ENCODE results near the gene WDR5.

Gene WDR5

DNA sequence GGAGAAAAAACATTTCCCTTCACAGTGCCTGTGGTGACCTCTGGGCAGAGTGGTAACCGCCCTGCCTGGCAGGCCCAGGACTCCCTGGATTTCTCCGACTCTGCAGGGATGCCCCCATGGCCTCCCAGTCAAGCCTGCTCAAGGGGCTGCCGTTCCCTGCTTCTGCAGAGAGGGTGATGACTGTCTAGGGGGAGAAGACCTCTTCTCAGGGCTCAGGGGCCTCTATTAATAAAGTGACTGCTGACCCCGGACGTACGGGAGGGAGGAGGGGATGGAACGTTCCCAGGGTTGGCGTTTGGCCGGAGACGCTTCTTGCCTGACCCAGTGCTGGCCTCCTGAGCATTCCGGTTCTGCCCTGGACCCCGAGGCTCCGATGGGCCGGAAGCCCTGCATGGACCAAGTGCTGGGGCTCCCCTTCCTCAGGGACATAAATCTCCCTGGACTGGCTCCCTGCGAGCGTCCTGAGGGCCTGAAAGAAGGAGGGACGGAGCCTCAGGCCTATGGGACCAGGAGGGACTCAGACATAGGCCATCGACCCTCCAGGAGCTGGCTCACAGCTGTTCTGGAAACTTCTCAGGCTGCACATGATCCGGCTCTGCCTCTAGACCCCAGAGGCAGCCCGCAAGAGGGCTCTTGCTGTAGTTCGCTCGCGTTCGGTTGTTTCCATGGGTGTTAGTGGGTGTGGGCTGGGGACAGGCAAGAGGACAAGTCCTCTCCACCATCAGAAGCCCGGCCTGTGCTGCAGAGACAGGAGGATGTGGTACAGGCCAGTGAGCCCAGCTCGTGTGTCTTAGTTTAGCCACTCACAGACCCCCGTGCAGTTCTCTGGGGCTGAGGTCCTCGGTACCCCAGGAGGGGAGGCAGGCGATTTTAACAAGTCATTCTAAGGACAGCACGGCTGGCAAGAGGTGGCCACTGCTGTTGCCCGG lies 36.6 kb downstream of the WDR5 start:
- Histone ChIP-seq H3K27me3 (ENCODE audit: insufficient read depth, low read depth) (peaks cover 9% of the 10 kb centered on the region; the same call in 1 of the 2 replicates), H3K27ac (no peak overlapping the region), H3K4me1 (ENCODE audit: low read depth, poor library complexity, severe bottlenecking) (peaks cover 7% of the 10 kb centered on the region), H3K79me2 (ENCODE audit: insufficient read depth, low read depth) (no peaks in the 10 kb centered on the region), H3K4me2 (no peak overlapping the region), H3K9ac (no peak overlapping the region), H3K4me3 (IDR thresholded peaks at IDR 0.05; ENCODE audit: insufficient read depth, low read depth, low read length) (no peak overlapping the region), H3K36me3 (ENCODE audit: insufficient read depth) (no peaks in the 10 kb centered on the region), H2AFZ (ENCODE audit: low read depth) (no peak overlapping the region), H4K20me1 (ENCODE audit: insufficient read depth) (no peaks in the 10 kb centered on the region)
- TF ChIP-seq, protein P1, sequence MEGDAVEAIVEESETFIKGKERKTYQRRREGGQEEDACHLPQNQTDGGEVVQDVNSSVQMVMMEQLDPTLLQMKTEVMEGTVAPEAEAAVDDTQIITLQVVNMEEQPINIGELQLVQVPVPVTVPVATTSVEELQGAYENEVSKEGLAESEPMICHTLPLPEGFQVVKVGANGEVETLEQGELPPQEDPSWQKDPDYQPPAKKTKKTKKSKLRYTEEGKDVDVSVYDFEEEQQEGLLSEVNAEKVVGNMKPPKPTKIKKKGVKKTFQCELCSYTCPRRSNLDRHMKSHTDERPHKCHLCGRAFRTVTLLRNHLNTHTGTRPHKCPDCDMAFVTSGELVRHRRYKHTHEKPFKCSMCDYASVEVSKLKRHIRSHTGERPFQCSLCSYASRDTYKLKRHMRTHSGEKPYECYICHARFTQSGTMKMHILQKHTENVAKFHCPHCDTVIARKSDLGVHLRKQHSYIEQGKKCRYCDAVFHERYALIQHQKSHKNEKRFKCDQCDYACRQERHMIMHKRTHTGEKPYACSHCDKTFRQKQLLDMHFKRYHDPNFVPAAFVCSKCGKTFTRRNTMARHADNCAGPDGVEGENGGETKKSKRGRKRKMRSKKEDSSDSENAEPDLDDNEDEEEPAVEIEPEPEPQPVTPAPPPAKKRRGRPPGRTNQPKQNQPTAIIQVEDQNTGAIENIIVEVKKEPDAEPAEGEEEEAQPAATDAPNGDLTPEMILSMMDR (conservative IDR thresholded peaks at IDR 0.05; ENCODE audit: low read depth, low read length): no peak

DNA sequence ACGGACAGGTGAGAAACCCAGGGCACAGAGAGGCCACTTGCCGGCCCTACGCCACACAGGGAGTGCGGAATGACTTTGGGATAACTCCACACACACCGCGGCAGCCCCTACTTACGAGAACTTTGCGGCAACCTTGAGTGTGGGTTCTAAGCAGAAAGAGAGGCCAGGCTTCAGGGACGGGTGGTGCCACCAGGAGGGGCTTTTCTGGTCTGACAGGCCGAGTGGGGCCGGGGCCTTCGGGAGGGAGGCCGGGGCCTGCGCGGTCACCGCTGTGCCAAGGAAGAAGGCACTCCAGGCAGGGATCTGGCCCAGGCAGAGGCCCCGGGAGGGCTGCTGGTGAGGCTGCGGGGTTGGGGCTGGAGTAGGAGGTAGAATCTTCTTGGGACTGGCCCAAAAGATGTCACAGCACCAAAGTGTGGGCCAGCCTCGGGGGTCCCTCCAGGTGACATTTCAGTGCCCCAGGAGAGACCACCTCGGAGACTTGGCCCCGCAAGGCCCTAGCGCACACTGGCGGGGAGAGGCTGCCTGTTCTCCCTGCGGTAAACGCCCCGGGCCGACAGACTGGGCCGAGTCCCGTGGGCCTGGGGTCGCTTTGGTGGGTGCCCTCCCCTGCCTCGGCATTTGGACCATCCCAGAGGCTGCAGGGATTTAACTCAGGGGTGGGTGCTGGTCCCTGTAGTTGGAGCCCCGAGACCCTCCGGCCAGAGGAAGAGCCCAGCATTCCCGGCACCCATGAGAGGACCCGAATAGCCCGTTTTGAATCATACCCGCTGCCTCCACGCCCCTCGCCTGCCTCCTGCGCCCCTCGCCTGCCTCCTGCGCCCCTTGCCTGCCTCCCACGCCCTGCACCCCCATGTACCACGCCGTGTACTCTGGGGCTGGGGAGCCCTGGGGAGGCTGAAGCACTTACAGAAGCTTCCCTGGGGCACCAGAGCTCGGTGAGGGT lies 37.5 kb downstream of the WDR5 start:
- Histone ChIP-seq H3K36me3 (ENCODE audit: insufficient read depth) (no peaks in the 10 kb centered on the region), H3K79me2 (ENCODE audit: insufficient read depth, low read depth) (no peaks in the 10 kb centered on the region), H3K27me3 (ENCODE audit: insufficient read depth, low read depth) (peaks cover 14% of the 10 kb centered on the region; the same call in 1 of the 2 replicates), H2AFZ (ENCODE audit: low read depth) (no peak overlapping the region), H4K20me1 (ENCODE audit: insufficient read depth) (no peaks in the 10 kb centered on the region), H3K4me3 (IDR thresholded peaks at IDR 0.05; ENCODE audit: insufficient read depth, low read depth, low read length) (no peak overlapping the region), H3K9ac (no peak overlapping the region), H3K4me2 (no peak overlapping the region), H3K27ac (no peak overlapping the region), H3K4me1 (ENCODE audit: low read depth, poor library complexity, severe bottlenecking) (peaks cover 7% of the 10 kb centered on the region)
- TF ChIP-seq, protein P1 (conservative IDR thresholded peaks at IDR 0.05; ENCODE audit: low read depth, low read length): no peak

DNA sequence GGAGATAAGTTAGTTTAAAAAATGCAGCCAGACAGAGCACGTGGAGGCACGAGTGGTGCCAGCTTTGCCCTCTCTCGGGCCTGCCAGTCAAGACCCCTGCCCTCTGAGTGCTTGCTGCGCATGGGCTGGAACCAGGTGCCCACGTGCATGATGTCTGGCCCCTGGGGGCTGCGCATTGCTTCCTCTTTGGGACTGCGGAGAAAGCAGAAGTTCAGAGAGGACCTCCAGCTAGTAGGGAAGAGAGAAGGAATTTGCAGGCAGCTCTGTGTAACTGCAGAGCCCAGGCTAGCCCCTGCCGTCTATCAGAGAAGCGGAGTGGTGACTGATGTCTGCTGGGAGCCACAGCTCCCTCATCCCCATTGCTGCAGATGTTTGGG lies 38.2 kb downstream of the WDR5 start:
- peaks cover 16% of the 10 kb centered on the region; the same call in 1 of the 2 replicates for H3K27me3 ChIP-seq (ENCODE audit: insufficient read depth, low read depth)

More for the DNA sequence above, 38.2 kb downstream of the WDR5 start:
- Histone ChIP-seq H3K36me3 (ENCODE audit: insufficient read depth) (no peaks in the 10 kb centered on the region), H3K4me2 (no peak overlapping the region), H3K4me1 (ENCODE audit: low read depth, poor library complexity, severe bottlenecking) (peaks cover 7% of the 10 kb centered on the region), H2AFZ (ENCODE audit: low read depth) (no peak overlapping the region), H3K27ac (no peak overlapping the region), H3K4me3 (IDR thresholded peaks at IDR 0.05; ENCODE audit: insufficient read depth, low read depth, low read length) (no peak overlapping the region), H3K9ac (no peak overlapping the region), H4K20me1 (ENCODE audit: insufficient read depth) (no peaks in the 10 kb centered on the region), H3K79me2 (ENCODE audit: insufficient read depth, low read depth) (no peaks in the 10 kb centered on the region)
- TF ChIP-seq, protein P1 (conservative IDR thresholded peaks at IDR 0.05; ENCODE audit: low read depth, low read length): no peak

Data from KMS-11 (cell line).